Camera-type eye (tissue), 1 donor: ENCODE measurements around the gene ZNF683. TPM values are rescaled to one million over a fixed set of nuclear protein-coding genes. Genes with fewer than 3 reads are reported as not detected.

Experiments
- total RNA-seq: library from RNA; depleted of rRNA; stranded (reverse); fragments of >200 nt; gene quantifications from one replicate; pipeline ENCODE4 v1.2.3, GENCODE V29; 2014

ZNF683 gene
- not detected for total RNA-seq

GRCh38 chr1:26372611-26373010 is at the start of gene ZNF683:
ZNF683 (minus strand) TSS chr1:26372750; CDS start chr1:26368571, 4,179 bp downstream.

GRCh38 chr1:26410706-26411623 is 38.4 kb upstream of the ZNF683 start, which contains the start of gene LIN28A:
LIN28A (plus strand) TSS chr1:26410817; CDS start chr1:26410892, 75 bp downstream.

GRCh38 chr1:26353976-26354820 is 18.4 kb downstream of the ZNF683 start, which contains the start of gene CRYBG2:
CRYBG2 (minus strand) TSS chr1:26354130; CDS start chr1:26346657, 7,473 bp downstream.

GRCh38 chr1:26317612-26318337 is 54.8 kb downstream of the ZNF683 start, which contains the start of gene CD52:
CD52 (plus strand) TSS chr1:26317958; CDS start chr1:26318018, 60 bp downstream.

Other genes starting within 250 kb of the ZNF683 start
- 0.60 TPM for gene FAM110D, start 213.7 kb downstream of the ZNF683 start, total RNA-seq
- not detected for gene C1orf232, start 203.8 kb downstream of the ZNF683 start, total RNA-seq
- gene ZNF593, start 202.8 kb downstream of the ZNF683 start, total RNA-seq: 11.1 TPM
- gene ZNF593OS, start 200.9 kb downstream of the ZNF683 start, total RNA-seq: 41.3 TPM
- 8.4 TPM for gene CNKSR1, start 195.3 kb downstream of the ZNF683 start, total RNA-seq
- not detected for gene CATSPER4, start 182.1 kb downstream of the ZNF683 start, total RNA-seq
- gene CEP85, start 138.6 kb downstream of the ZNF683 start, total RNA-seq: 27.4 TPM
- gene SH3BGRL3, start 92.7 kb downstream of the ZNF683 start, total RNA-seq: 9.1 TPM
- gene UBXN11, start 66.1 kb downstream of the ZNF683 start, total RNA-seq: 25.1 TPM
- gene CD52, start 54.8 kb downstream of the ZNF683 start, total RNA-seq: not detected
- gene CRYBG2, start 18.6 kb downstream of the ZNF683 start, total RNA-seq: 1.9 TPM
- gene LIN28A, start 38.1 kb upstream of the ZNF683 start, total RNA-seq: not detected
- gene DHDDS, start 59.6 kb upstream of the ZNF683 start, total RNA-seq: 47.7 TPM
- 449 TPM for gene HMGN2, start 99.7 kb upstream of the ZNF683 start, total RNA-seq
- gene RPS6KA1, start 157.0 kb upstream of the ZNF683 start, total RNA-seq: 10.8 TPM